Choroid plexus epithelial cell (primary cell): ENCODE results near the gene MRPS33.

Experiments used
- DNase-seq: peaks from one replicate; pipeline ENCODE4 v3.0.0-alpha.2; 2010; ENCODE audit warnings: low read depth
- H3K4me3 ChIP-seq: 2 replicates; pipeline ENCODE4 v1.5.1; 2011; ENCODE audit warnings: low read depth, mild to moderate bottlenecking, control low read depth, low read length, moderate library complexity
- TF ChIP-seq, protein P1 (sequence below): conservative IDR thresholded peaks from 2 replicates; pipeline ENCODE4 v1.5.1; 2011; ENCODE audit warnings: low read depth, mild to moderate bottlenecking, control low read depth, inconsistent platforms, low read length, moderate library complexity

Gene MRPS33

GRCh38 chr7:141024668-141025067, 9.9 kb upstream of the MRPS33 start:
- TF ChIP-seq, protein P1, sequence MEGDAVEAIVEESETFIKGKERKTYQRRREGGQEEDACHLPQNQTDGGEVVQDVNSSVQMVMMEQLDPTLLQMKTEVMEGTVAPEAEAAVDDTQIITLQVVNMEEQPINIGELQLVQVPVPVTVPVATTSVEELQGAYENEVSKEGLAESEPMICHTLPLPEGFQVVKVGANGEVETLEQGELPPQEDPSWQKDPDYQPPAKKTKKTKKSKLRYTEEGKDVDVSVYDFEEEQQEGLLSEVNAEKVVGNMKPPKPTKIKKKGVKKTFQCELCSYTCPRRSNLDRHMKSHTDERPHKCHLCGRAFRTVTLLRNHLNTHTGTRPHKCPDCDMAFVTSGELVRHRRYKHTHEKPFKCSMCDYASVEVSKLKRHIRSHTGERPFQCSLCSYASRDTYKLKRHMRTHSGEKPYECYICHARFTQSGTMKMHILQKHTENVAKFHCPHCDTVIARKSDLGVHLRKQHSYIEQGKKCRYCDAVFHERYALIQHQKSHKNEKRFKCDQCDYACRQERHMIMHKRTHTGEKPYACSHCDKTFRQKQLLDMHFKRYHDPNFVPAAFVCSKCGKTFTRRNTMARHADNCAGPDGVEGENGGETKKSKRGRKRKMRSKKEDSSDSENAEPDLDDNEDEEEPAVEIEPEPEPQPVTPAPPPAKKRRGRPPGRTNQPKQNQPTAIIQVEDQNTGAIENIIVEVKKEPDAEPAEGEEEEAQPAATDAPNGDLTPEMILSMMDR: no peak
- no peak for DNase-seq
- H3K4me3 ChIP-seq: no peak overlapping the region

DNA sequence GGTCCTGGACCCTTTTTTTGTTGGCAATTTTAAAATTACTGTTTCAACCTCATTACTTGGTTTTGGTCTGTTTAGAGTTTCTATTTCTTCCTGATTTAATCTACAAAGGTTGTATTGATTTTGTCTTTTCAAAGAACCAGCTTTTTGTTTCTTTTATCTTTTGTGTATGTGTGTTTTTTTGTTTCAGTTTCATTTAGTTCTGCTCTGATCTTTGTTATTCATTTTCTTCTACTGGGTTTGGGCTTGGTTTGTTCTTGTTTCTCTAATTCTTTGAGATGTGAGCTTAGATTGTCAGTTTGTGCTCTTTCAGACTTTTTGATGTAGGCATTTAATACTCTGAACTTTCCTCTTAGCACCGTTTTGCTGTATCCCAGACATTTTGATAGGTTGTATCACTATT, 8.5 kb upstream of the MRPS33 start:
- DNase-seq: no peak
- TF ChIP-seq, protein P1: no peak
- no peak overlapping the region for H3K4me3 ChIP-seq

DNA sequence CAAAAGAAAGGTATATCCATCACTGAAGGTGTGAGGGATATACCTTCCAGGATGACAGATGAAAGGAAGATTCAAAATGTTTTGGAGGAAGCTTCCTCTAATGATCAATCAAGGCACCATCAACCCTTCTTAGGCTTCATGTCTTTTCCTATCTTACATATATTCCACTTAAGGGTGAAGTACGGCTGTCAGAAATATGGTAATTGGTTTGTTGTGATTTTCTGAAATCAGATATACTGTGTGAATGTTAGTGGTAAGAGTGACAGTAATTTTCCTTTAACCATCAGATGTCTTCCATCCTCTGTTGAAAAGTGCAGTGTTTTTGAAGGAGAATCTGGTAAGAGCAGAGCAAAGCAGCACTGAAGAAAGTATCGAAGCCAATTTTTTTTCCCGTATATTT, 2.8 kb upstream of the MRPS33 start:
- TF ChIP-seq, protein P1: no peak
- DNase-seq: no peak
- no peak overlapping the region for H3K4me3 ChIP-seq

GRCh38 chr7:141016349-141016748, 1.6 kb upstream of the MRPS33 start:
- H3K4me3 ChIP-seq: no peak overlapping the region
- TF ChIP-seq, protein P1: no peak
- DNase-seq: no peak

GRCh38 chr7:141014125-141014523, 628 bp downstream of the MRPS33 start:
- TF ChIP-seq, protein P1: no peak
- peak overlapping the region; percentile 82 for H3K4me3 ChIP-seq
- DNase-seq: peak; percentile 35

- no peak for DNase-seq
- TF ChIP-seq, protein P1: no peak
- no peak overlapping the region for H3K4me3 ChIP-seq
These were observed 1.4 kb downstream of the MRPS33 start for GRCh38 chr7:141013345-141013715.

- TF ChIP-seq, protein P1: no peak
- DNase-seq: no peak
- no peak overlapping the region for H3K4me3 ChIP-seq
These were observed 1.9 kb downstream of the MRPS33 start for GRCh38 chr7:141012696-141013344.
